ENCODE data around the gene ADAMTSL4.
"Not testable (repeated sequence)": the region's sequence is repeated elsewhere in the genome, so short reads cannot be mapped to it uniquely, and the experiment has no call there.

ADAMTSL4 gene

GRCh38 chr1:150596095-150596892 lies 47.1 kb downstream of the ADAMTSL4 start:
- TF ChIP-seq ZNF70 (CRISPR knock-in tag; IDR thresholded peaks at IDR 0.05) = no peak
- TF ChIP-seq CSDC2 (CRISPR knock-in tag; IDR thresholded peaks at IDR 0.05) = no peak
- no peak for TF ChIP-seq ZNF565 (CRISPR knock-in tag; conservative IDR thresholded peaks at IDR 0.05; ENCODE audit: low read depth)
- TF ChIP-seq GLIS3 (CRISPR knock-in tag; IDR thresholded peaks at IDR 0.05) = no peak
- no peak for TF ChIP-seq RARB (CRISPR knock-in tag; IDR thresholded peaks at IDR 0.05)
- TF ChIP-seq BACH2 (CRISPR knock-in tag; IDR thresholded peaks at IDR 0.05; ENCODE audit: borderline replicate concordance) = no peak
- no peak for TF ChIP-seq ZNF8 (CRISPR knock-in tag; IDR thresholded peaks at IDR 0.05)
- TF ChIP-seq ISL1 (CRISPR knock-in tag; IDR thresholded peaks at IDR 0.05) = no peak
- TF ChIP-seq PPARA (CRISPR knock-in tag; IDR thresholded peaks at IDR 0.05; ENCODE audit: borderline replicate concordance) = no peak
- TF ChIP-seq CSRNP3 (CRISPR knock-in tag; IDR thresholded peaks at IDR 0.05) = no peak
- no peak for TF ChIP-seq ZC3H10 (CRISPR knock-in tag; IDR thresholded peaks at IDR 0.05)

GRCh38 chr1:150596976-150597375 lies 47.8 kb downstream of the ADAMTSL4 start:
- ATAC-seq = no peak
- no peak for TF ChIP-seq TCF4 (CRISPR knock-in tag; IDR thresholded peaks at IDR 0.05; ENCODE audit: borderline replicate concordance)
- no peak for TF ChIP-seq SNAI2 (CRISPR knock-in tag; IDR thresholded peaks at IDR 0.05)
- TF ChIP-seq GLIS3 (CRISPR knock-in tag; IDR thresholded peaks at IDR 0.05) = no peak
- TF ChIP-seq ZFP30 (CRISPR knock-in tag; IDR thresholded peaks at IDR 0.05) = no peak
- TF ChIP-seq ISL1 (CRISPR knock-in tag; IDR thresholded peaks at IDR 0.05) = no peak
- no peak for TF ChIP-seq ZNF8 (CRISPR knock-in tag; IDR thresholded peaks at IDR 0.05)
- no peak for TF ChIP-seq OSR1 (CRISPR knock-in tag; IDR thresholded peaks at IDR 0.05)
- no peak for TF ChIP-seq PPARA (CRISPR knock-in tag; IDR thresholded peaks at IDR 0.05; ENCODE audit: borderline replicate concordance)
- TF ChIP-seq, protein P1, sequence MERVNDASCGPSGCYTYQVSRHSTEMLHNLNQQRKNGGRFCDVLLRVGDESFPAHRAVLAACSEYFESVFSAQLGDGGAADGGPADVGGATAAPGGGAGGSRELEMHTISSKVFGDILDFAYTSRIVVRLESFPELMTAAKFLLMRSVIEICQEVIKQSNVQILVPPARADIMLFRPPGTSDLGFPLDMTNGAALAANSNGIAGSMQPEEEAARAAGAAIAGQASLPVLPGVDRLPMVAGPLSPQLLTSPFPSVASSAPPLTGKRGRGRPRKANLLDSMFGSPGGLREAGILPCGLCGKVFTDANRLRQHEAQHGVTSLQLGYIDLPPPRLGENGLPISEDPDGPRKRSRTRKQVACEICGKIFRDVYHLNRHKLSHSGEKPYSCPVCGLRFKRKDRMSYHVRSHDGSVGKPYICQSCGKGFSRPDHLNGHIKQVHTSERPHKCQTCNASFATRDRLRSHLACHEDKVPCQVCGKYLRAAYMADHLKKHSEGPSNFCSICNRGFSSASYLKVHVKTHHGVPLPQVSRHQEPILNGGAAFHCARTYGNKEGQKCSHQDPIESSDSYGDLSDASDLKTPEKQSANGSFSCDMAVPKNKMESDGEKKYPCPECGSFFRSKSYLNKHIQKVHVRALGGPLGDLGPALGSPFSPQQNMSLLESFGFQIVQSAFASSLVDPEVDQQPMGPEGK (CRISPR knock-in tag; IDR thresholded peaks at IDR 0.05; ENCODE audit: borderline replicate concordance) = no peak
- no peak for TF ChIP-seq CSRNP3 (CRISPR knock-in tag; IDR thresholded peaks at IDR 0.05)
- TF ChIP-seq RARB (CRISPR knock-in tag; IDR thresholded peaks at IDR 0.05) = no peak

More at GRCh38 chr1:150596095-150596892, 47.1 kb downstream of the ADAMTSL4 start:
- no peak; the same call in 2 of the 3 replicates for ATAC-seq

DNA sequence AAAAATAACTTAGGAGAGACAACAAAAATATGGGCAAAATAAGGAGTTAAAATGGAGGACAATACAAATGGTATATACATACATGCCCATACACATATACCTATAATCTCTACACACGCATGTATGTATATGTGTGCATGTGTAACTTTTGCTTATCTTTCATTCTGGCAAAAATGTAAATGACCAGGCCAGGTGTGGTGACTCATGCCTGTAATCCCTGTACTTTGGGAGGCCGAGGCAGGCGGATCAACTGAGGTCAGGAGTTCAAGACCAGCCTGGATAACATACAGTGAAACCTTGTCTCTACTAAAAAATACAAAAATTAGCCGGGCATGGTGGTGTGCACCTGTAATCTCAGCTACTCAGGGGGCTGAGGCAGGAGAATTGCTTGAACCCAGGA lies 49.1 kb downstream of the ADAMTSL4 start:
- ATAC-seq = not testable (repeated sequence)

DNA sequence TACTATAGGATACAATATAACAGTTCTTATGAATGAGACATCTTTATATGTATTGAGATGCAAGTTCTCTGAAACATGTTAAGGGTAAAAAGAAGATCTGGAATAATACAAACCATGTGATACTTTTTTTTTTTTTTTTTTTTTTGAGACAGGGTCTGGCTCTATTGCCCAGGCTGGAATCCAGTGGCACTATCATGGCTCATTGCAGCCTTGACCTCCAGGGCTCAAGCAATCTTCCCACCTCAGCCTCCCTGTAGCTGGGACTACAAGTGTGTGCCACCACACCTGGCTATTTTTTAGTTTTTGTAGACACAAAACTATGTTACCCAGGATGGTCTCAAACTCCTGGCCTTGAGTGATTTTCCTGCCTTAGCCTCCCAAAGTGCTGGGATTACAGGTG lies 52.3 kb downstream of the ADAMTSL4 start:
- ATAC-seq = no peak
- TF ChIP-seq BACH2 (CRISPR knock-in tag; IDR thresholded peaks at IDR 0.05; ENCODE audit: borderline replicate concordance) (no peak), SNAI2 (CRISPR knock-in tag; IDR thresholded peaks at IDR 0.05) (no peak), ISL1 (CRISPR knock-in tag; IDR thresholded peaks at IDR 0.05) (no peak), ZFP3 (CRISPR knock-in tag; IDR thresholded peaks at IDR 0.05) (no peak), ARNTL (CRISPR knock-in tag; IDR thresholded peaks at IDR 0.05; ENCODE audit: borderline replicate concordance, low read depth) (no peak), GLIS3 (CRISPR knock-in tag; IDR thresholded peaks at IDR 0.05) (no peak)
- TF ChIP-seq, protein P2, sequence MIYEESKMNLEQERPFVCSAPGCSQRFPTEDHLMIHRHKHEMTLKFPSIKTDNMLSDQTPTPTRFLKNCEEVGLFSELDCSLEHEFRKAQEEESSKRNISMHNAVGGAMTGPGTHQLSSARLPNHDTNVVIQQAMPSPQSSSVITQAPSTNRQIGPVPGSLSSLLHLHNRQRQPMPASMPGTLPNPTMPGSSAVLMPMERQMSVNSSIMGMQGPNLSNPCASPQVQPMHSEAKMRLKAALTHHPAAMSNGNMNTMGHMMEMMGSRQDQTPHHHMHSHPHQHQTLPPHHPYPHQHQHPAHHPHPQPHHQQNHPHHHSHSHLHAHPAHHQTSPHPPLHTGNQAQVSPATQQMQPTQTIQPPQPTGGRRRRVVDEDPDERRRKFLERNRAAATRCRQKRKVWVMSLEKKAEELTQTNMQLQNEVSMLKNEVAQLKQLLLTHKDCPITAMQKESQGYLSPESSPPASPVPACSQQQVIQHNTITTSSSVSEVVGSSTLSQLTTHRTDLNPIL (CRISPR knock-in tag; IDR thresholded peaks at IDR 0.05; ENCODE audit: low read depth) = no peak

DNA sequence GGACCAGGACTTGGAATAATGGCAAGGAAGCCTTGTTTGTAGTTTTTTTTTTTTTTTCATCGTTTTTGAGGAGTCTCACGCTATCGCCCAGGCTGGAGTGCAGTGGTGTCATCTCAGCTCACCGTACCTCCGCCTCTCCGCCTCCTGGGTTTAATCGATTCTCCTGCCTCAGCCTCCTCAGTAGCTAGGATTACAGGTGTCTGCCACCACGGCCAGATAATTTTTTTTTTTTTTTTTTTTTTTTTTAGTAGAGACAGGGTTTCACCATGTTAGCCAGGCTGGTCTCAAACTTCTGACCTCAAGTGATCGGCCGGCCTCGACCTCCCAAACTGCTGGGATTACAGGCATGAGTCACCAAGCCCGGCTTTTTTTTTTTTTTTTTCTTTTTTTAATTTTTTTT lies 53.2 kb downstream of the ADAMTSL4 start:
- not testable (repeated sequence) for ATAC-seq

Data from SK-N-SH treated with all-trans-retinoic acid at 6 μM for 48 hours (cell line).